ENCODE results near the gene CDKAL1. TPM values are rescaled to one million over a fixed set of nuclear protein-coding genes. Genes with fewer than 3 reads are reported as not detected.

CDKAL1 gene
- total RNA-seq, 4 donors from 2014 or later = 10.1 to 22.0 (median 12.5) TPM

DNA sequence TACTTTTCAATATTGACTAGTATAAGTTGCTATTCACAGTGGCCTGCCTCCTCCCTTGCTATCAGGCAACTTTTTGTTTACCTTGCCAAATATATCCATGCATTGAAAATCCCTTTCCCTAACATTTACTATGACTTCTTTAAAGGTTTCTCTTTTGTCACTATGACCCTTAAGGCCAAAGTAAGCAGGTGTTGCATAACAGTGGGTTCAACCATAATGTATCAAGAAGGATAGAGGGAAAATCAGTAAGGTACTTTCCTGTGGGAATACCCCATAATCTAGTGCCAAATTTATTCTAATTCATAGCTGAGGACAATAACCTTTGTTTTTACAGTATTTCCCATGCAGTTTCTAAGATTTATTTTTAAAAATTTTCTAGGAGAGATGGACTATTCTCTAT is 527.6 kb downstream of the CDKAL1 start:
- no peak for DNase-seq (ENCODE audit: low spot score in 2 of 2)
- Histone ChIP-seq H3K4me3 (no peak overlapping the region), H3K9me3 (no peaks in the 10 kb centered on the region), H3K27ac (no peak overlapping the region), H3K27me3 (no peaks in the 10 kb centered on the region), H3K36me3 (no peaks in the 10 kb centered on the region), H3K4me1 (no peaks in the 10 kb centered on the region)
- TF ChIP-seq, protein P1, sequence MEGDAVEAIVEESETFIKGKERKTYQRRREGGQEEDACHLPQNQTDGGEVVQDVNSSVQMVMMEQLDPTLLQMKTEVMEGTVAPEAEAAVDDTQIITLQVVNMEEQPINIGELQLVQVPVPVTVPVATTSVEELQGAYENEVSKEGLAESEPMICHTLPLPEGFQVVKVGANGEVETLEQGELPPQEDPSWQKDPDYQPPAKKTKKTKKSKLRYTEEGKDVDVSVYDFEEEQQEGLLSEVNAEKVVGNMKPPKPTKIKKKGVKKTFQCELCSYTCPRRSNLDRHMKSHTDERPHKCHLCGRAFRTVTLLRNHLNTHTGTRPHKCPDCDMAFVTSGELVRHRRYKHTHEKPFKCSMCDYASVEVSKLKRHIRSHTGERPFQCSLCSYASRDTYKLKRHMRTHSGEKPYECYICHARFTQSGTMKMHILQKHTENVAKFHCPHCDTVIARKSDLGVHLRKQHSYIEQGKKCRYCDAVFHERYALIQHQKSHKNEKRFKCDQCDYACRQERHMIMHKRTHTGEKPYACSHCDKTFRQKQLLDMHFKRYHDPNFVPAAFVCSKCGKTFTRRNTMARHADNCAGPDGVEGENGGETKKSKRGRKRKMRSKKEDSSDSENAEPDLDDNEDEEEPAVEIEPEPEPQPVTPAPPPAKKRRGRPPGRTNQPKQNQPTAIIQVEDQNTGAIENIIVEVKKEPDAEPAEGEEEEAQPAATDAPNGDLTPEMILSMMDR (IDR thresholded peaks at IDR 0.05) = no peak
- TF ChIP-seq POLR2AphosphoS5 (IDR thresholded peaks at IDR 0.05) = no peak
- TF ChIP-seq POLR2A (IDR thresholded peaks at IDR 0.05) = no peak
- no peak for TF ChIP-seq EP300 (IDR thresholded peaks at IDR 0.05)

DNA sequence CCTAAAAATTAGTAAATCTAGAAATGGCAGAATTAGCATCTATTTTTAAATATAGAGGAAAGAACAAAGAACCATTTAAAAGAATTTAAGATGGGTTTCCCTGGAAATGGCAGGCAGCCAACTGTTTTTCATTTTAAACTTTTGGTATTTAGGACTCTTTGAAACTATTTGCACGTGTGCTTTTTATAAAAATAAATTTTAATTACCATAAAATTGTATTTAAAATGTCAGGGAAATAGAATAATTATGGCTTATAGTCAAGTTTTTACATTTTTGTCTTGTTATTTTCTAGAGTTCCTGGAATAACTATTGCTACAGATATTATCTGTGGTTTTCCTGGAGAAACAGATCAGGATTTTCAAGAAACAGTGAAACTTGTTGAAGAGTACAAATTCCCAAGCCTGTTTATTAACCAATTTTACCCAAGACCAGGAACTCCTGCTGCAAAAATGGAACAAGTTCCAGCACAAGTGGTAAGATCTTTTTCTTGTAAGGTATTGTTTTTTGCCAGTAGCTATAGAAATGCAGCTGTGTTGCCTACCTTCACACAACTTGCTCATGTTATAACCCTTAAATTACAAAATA is 530.6 kb downstream of the CDKAL1 start:
- Histone ChIP-seq H3K27ac (no peak overlapping the region), H3K4me3 (no peak overlapping the region), H3K27me3 (no peaks in the 10 kb centered on the region), H3K36me3 (no peaks in the 10 kb centered on the region), H3K9me3 (no peaks in the 10 kb centered on the region), H3K4me1 (no peaks in the 10 kb centered on the region)
- TF ChIP-seq POLR2A (IDR thresholded peaks at IDR 0.05) (no peak), POLR2AphosphoS5 (IDR thresholded peaks at IDR 0.05) (no peak), EP300 (IDR thresholded peaks at IDR 0.05) (no peak)
- TF ChIP-seq, protein P1 (IDR thresholded peaks at IDR 0.05) = no peak
- DNase-seq (ENCODE audit: low spot score in 2 of 2) = no peak
- WGBS = 14% methylated on average over 1 of the region's 1 CpG

DNA sequence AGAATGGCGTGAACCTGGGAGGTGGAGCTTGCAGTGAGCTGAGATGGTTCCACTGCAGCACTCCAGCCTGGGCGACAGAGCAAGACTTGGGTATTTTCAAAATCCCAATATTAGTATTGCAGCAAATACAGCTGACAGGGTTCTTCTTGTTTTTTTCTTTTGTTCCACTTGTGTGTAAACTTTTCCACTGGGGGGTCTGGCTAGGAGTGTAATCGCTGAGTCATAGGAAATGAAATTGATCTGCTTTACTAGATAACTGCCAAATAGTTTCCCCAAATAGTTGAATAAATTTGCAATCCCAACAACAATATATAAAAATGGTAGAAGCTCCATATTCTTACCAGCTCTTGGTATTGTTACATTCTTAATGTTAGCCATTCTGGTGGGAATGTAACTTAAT is 533.3 kb downstream of the CDKAL1 start:
- Histone ChIP-seq H3K27me3 (no peaks in the 10 kb centered on the region), H3K36me3 (no peaks in the 10 kb centered on the region), H3K27ac (no peak overlapping the region), H3K4me3 (no peak overlapping the region), H3K9me3 (no peaks in the 10 kb centered on the region), H3K4me1 (no peaks in the 10 kb centered on the region)
- DNase-seq (ENCODE audit: low spot score in 2 of 2) = no peak
- 89% methylated on average over 3 of the region's 3 CpGs for WGBS
- no peak for TF ChIP-seq EP300 (IDR thresholded peaks at IDR 0.05)
- no peak for TF ChIP-seq POLR2A (IDR thresholded peaks at IDR 0.05)
- TF ChIP-seq POLR2AphosphoS5 (IDR thresholded peaks at IDR 0.05) = no peak
- TF ChIP-seq, protein P1 (IDR thresholded peaks at IDR 0.05) = no peak

DNA sequence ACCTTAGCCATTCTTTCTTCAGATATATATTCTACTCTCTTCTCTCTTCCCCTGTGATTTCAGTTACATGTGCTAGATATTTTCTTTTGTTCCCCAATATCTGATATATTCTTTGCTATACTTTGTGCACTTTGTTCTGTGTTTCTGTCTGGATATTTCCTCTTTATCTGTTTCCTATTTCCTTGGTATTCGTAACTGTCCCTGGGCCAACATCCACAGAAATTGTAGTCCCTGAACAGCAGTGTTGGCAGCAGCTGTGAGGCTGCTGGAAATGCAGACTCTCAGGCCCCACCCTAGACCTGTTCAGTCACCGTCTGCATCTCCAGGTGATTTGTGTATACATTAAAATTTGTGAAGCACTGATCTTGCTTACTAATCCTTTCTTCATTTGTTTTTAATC is 536.4 kb downstream of the CDKAL1 start:
- Histone ChIP-seq H3K4me1 (no peaks in the 10 kb centered on the region), H3K36me3 (no peaks in the 10 kb centered on the region), H3K27ac (no peak overlapping the region), H3K9me3 (peaks cover 4% of the 10 kb centered on the region), H3K27me3 (no peaks in the 10 kb centered on the region), H3K4me3 (no peak overlapping the region)
- DNase-seq (ENCODE audit: low spot score in 2 of 2) = no peak
- TF ChIP-seq POLR2AphosphoS5 (IDR thresholded peaks at IDR 0.05) = no peak
- 63% methylated on average over 2 of the region's 2 CpGs for WGBS

DNA sequence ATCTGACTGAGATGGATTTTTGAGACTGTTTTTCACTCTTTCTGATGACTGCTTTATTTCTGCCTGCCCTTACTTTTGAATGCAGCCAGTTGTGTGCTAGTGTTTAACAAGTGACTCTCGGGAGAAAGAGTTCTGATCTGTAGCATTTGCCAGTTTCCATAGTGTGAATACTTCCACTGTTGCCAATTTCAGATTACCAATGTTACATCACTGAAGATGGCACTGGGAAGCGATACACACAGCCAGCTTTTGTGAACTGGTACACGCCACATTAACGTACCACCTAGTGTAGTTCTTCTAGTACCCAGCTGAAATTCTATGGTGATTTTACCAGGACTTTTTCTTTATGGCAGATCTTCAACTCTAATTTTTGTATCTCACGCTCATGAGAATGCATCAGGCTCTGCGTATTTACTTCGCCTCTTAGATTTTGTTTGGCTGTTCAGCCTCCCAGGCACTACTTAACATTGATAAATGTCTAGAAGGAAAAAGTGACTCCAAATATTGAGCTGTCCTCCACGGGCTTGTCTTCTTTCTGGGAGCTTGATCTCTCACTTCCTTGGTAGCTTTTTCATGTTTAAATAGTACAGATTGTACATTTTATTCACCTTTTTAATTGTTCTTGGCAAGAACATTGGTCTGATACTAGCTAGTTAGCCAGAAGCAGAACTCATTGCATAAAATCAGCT is 537.7 kb downstream of the CDKAL1 start:
- H3K4me1 ChIP-seq = no peaks in the 10 kb centered on the region
- no peaks in the 10 kb centered on the region for H3K36me3 ChIP-seq
- DNase-seq (ENCODE audit: low spot score in 2 of 2) = no peak
- no peaks in the 10 kb centered on the region for H3K27me3 ChIP-seq
- H3K27ac ChIP-seq = no peak overlapping the region
- H3K9me3 ChIP-seq = peaks cover 4% of the 10 kb centered on the region
- no peak overlapping the region for H3K4me3 ChIP-seq
- TF ChIP-seq, protein P1 (IDR thresholded peaks at IDR 0.05) = no peak
- TF ChIP-seq POLR2AphosphoS5 (IDR thresholded peaks at IDR 0.05) = no peak
- TF ChIP-seq EP300 (IDR thresholded peaks at IDR 0.05) = no peak
- no peak for TF ChIP-seq POLR2A (IDR thresholded peaks at IDR 0.05)
- 89% methylated on average over 8 of the region's 8 CpGs for WGBS
